MM.1S (cell line): ENCODE data around the gene STIM1.

Experiments
- CTCF ChIP-seq: fragments of 300-600 bp; sonication (generic); IDR thresholded peaks from 2 replicates; pipeline ENCODE4 v1.5.1; 2016; ENCODE audit warnings: antibody characterized with exemption, low read length, mixed read lengths
- EZH2phosphoT487 ChIP-seq: fragments of 300-600 bp; sonication (generic); IDR thresholded peaks from 2 replicates; pipeline ENCODE4 v1.6.1; 2018; ENCODE audit warnings: antibody characterized with exemption, low read length

- TF ChIP-seq CTCF: no peak
- no peak for TF ChIP-seq EZH2phosphoT487
These were observed 50.7 kb downstream of the STIM1 start for GRCh38 chr11:3906166-3906565.
